Heart left ventricle (tissue), 16 donors: ENCODE measurements around the gene FOXA2. TPM values are rescaled to one million over a fixed set of nuclear protein-coding genes. Genes with fewer than 3 reads are reported as not detected.

Source experiments
- ATAC-seq, 4 donors: fragments of 200-7000 bp; cut with Tn5 transposase; one replicate each; pipeline ENCODE4 v1.9.1; 2020 to 2022; ENCODE audit warnings: moderate library complexity in 4 of 4, mild to moderate bottlenecking in 3 of 4, moderate number of reproducible peaks in 1 of 4
- DNase-seq, 5 donors: peaks; one replicate each; pipeline ENCODE4 v3.0.0-alpha.2; 2020
- H3K27ac ChIP-seq, 12 donors: fragments of 200-600 bp; sonication (generic) in 4 of 12; one replicate each; pipeline versions ENCODE4 v1.5.0 to v1.8.0; 2016 to 2022; ENCODE audit warnings: mild to moderate bottlenecking in 2 of 12
- H3K27me3 ChIP-seq, 9 donors: fragments of 200-600 bp; sonication (generic) in 2 of 9; one replicate each; pipeline versions ENCODE4 v1.5.1 to v1.8.0; 2016 to 2022; ENCODE audit warnings: mild to moderate bottlenecking in 3 of 9
- H3K36me3 ChIP-seq, 9 donors: fragments of 200-600 bp; sonication (generic) in 2 of 9; one replicate each; pipeline versions ENCODE4 v1.5.0 to v1.8.0; 2018 to 2022; ENCODE audit warnings: mild to moderate bottlenecking in 2 of 9
- H3K4me1 ChIP-seq, 12 donors: fragments of 200-600 bp; sonication (generic) in 4 of 12; one replicate each; pipeline versions ENCODE4 v1.5.0 to v1.8.0; 2016 to 2022; ENCODE audit warnings: mild to moderate bottlenecking in 3 of 12
- H3K4me3 ChIP-seq, 12 donors: fragments of 200-600 bp; sonication (generic) in 4 of 12; one replicate each; pipeline versions ENCODE4 v1.5.0 to v1.8.0; 2017 to 2022; ENCODE audit warnings: mild to moderate bottlenecking in 9 of 12, moderate library complexity in 4 of 12
- H3K9me3 ChIP-seq, 12 donors: fragments of 200-600 bp; sonication (generic) in 4 of 12; one replicate each; pipeline versions ENCODE4 v1.5.0 to v1.8.0; 2016 to 2022; ENCODE audit warnings: mild to moderate bottlenecking in 1 of 12
- POLR2A ChIP-seq, 2 donors: fragments of 450-650 bp; IDR thresholded peaks; one replicate each; pipeline ENCODE4 v1.6.1; 2017; ENCODE audit warnings: antibody characterized with exemption in 2 of 2, mild to moderate bottlenecking in 2 of 2, moderate library complexity in 2 of 2
- WGBS, 4 donors: extraction: QIAGEN DNeasy Blood & Tissue Kit in 2 of 4; methylation state at CpG; one replicate each; pipeline versions ENCODE4 v1.1.5 to v1.1.7; 2013 to 2018; 5-methylcytosine and 5-hydroxymethylcytosine counted together
- intact Hi-C, 10 donors: fragments of 100-400 bp; cut with DNase I; formaldehyde crosslinking; loops; one replicate each; pipeline versions ENCODE4 v1.11.1 to v1.14.2; 2022
- polyA plus RNA-seq, 2 donors: library from polyadenylated mRNA; stranded (reverse); fragments of 200-250 nt; gene quantifications; one replicate each; pipeline ENCODE4 v1.2.3, GENCODE V29; 2013
- total RNA-seq, 9 donors: library from RNA; depleted of rRNA in 2 of 9; stranded (reverse); fragments of >200 nt in 2 of 9; fragmentation: NEBNext Ultra II Directional in 3 of 9; extraction: Animal tissue kit (Norgen Biotek cat#: 25700) in 3 of 9; gene quantifications; one replicate each; pipeline versions ENCODE4 v1.1.0 to v1.2.4, GENCODE V29; 2016 to 2023
- TF ChIP-seq, protein P1 (sequence below), 12 donors: fragments of 200-600 bp; sonication (generic) in 4 of 12; IDR thresholded peaks; one replicate each; pipeline versions ENCODE4 v1.5.0 to v1.8.0; 2018 to 2022; ENCODE audit warnings: antibody characterized with exemption in 12 of 12, mild to moderate bottlenecking in 5 of 12
- donor health status: ischemic (EF 13 %, LVEDD 7.1; RV severe dilation, severe dysfunction).
- donor health status: healthy with polysubstance abuse.
- donor health status: DM: no; HTN: yes; CAD: no.
- donor health status: DM: no; HTN: no; CAD: no.
- donor health status: ischemic (EF 25% LVEDD 6.9; RV normal size, moderate dysfunction).
- donor health status: ischemic (EF 25% LVEDD 5.7; RV mildly dilated, moderate dysfunction).
- donor health status: healthy.
- donor health status: DM: yes; HTN: yes; CAD: no.
- donor health status: ischemic (EF 35%, LVEDD 5.7; RV mildly dilated, moderate dysfunction).
- donor health status: nonischemic (EF 11% LVEDD 7.7; RV severe dilation, severe dysfunction).
- donor health status: DM: yes; HTN: yes; CAD: no.
- donor health status: PGD.
- donor health status: ischemic (EF 29% LVEDD 5.4; RV normal size, mild dysfunction).
- donor health status: nonischemic (EF 23%, LVEDD 6.1; RV moderate dilation, normal function).

The FOXA2 gene
- total and polyA plus RNA-seq, 11 donors: not detected

DNA sequence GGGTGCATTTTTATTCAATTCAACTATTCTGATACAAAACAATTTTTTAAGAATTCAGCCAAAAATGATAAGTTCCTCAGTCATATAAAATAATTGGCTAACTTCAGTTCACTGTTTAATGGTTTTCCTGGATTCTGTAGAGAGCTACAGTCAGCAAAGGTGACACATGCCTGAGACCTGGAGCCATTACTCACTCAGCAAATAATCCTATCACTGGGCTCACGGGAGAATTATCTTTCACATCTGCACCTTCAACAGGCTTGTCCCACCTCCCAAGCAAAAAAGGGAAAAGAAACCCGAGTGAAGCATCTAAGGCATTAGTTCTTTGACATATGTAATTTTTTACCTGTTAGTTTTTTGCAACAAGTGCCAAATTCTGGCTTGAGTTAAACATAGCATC lies 34.9 kb upstream of the FOXA2 start:
- WGBS, 4 donors: 40 to 55% (median 50%) methylated on average over 2 of the region's 2 CpGs
- no peak overlapping the region for H3K4me3 ChIP-seq

GRCh38 chr20:22617160-22617559 lies 32.8 kb upstream of the FOXA2 start:
- Histone ChIP-seq H3K4me3 (no peak overlapping the region), H3K27ac (no peak overlapping the region), H3K9me3 (no peaks in the 10 kb centered on the region), H3K4me1 (no peaks in the 10 kb centered on the region), H3K36me3 (no peaks in the 10 kb centered on the region), H3K27me3 (peaks cover 0 to 68% (median 9%) of the 10 kb centered on the region in 9 donors)
- DNase-seq (no peak), ATAC-seq (peak in 1 of 4 donors; percentile 75)
- 10 to 18% (median 15%) methylated on average over 3 of the region's 3 CpGs for WGBS, 4 donors
- no peak for TF ChIP-seq POLR2A (IDR thresholded peaks at IDR 0.05)
- TF ChIP-seq, protein P1, sequence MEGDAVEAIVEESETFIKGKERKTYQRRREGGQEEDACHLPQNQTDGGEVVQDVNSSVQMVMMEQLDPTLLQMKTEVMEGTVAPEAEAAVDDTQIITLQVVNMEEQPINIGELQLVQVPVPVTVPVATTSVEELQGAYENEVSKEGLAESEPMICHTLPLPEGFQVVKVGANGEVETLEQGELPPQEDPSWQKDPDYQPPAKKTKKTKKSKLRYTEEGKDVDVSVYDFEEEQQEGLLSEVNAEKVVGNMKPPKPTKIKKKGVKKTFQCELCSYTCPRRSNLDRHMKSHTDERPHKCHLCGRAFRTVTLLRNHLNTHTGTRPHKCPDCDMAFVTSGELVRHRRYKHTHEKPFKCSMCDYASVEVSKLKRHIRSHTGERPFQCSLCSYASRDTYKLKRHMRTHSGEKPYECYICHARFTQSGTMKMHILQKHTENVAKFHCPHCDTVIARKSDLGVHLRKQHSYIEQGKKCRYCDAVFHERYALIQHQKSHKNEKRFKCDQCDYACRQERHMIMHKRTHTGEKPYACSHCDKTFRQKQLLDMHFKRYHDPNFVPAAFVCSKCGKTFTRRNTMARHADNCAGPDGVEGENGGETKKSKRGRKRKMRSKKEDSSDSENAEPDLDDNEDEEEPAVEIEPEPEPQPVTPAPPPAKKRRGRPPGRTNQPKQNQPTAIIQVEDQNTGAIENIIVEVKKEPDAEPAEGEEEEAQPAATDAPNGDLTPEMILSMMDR (IDR thresholded peaks at IDR 0.05): no peak
- intact Hi-C loops: no loop called here

More for the DNA sequence above, 34.9 kb upstream of the FOXA2 start:
- H3K4me1 ChIP-seq: no peaks in the 10 kb centered on the region
- no peak for TF ChIP-seq POLR2A (IDR thresholded peaks at IDR 0.05)
- TF ChIP-seq, protein P1 (IDR thresholded peaks at IDR 0.05): no peak
- intact Hi-C loops: no loop called here
- H3K9me3 ChIP-seq: no peaks in the 10 kb centered on the region
- H3K27ac ChIP-seq: no peak overlapping the region
- H3K27me3 ChIP-seq: peaks cover 0 to 54% (median 7%) of the 10 kb centered on the region in 9 donors
- no peak for ATAC-seq
- no peaks in the 10 kb centered on the region for H3K36me3 ChIP-seq
- DNase-seq: no peak

DNA sequence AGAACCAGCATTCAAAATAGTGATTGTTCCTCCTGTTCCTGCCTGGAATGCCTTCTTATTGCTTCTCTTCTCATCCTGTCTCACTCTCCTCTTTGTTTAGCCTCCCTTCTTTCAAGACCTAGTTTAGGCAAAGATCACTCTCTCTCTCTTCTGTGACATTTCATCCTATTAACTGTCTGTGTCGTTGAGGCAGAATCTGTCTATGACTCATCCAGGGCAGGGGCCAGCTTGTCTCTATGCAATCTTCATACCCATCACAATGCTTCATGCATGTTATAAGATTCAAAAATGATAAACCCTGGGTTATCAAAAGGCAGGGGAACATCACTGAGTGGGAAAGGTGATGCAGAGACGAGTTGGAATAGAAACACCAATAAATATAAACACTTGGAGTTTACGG lies 32.2 kb upstream of the FOXA2 start:
- DNase-seq (no peak), ATAC-seq (no peak)
- Histone ChIP-seq H3K27ac (no peak overlapping the region), H3K4me3 (no peak overlapping the region), H3K36me3 (no peaks in the 10 kb centered on the region), H3K27me3 (peaks cover 0 to 72% (median 9%) of the 10 kb centered on the region in 9 donors), H3K4me1 (no peaks in the 10 kb centered on the region), H3K9me3 (no peaks in the 10 kb centered on the region)
- TF ChIP-seq, protein P1 (IDR thresholded peaks at IDR 0.05): no peak
- TF ChIP-seq POLR2A (IDR thresholded peaks at IDR 0.05): no peak
- 50 to 62% (median 58%) methylated on average over 3 of the region's 3 CpGs for WGBS, 4 donors
- intact Hi-C loops: no loop called here

DNA sequence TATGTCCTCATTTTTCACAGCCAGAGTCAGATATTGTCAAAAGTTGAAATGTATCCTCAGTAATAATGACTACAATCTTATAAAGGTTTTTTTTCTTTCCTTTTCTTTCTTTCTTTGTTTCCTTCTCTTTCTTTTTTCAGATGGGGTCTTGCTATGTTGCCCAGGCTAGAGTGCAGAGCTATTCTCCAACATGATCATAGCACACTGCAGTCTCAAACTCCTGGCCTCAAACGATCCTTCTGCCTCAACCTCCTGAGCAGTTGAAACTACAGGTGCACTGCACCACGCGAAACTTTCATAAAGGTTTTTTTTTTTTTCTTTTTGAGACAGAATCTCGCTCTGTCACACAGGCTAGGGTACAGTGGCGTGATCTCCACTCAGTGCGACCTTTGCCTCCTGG lies 31.1 kb upstream of the FOXA2 start:
- TF ChIP-seq, protein P1 (IDR thresholded peaks at IDR 0.05): no peak
- TF ChIP-seq POLR2A (IDR thresholded peaks at IDR 0.05): no peak
- no peak overlapping the region for H3K4me3 ChIP-seq
- intact Hi-C loops: no loop called here
- WGBS, 4 donors: 82 to 84% (median 84%) methylated on average over 6 of the region's 6 CpGs
- no peak for DNase-seq
- H3K9me3 ChIP-seq: no peaks in the 10 kb centered on the region
- no peak overlapping the region for H3K27ac ChIP-seq
- H3K36me3 ChIP-seq: no peaks in the 10 kb centered on the region
- H3K27me3 ChIP-seq: peaks cover 0 to 71% (median 9%) of the 10 kb centered on the region in 9 donors
- H3K4me1 ChIP-seq: no peaks in the 10 kb centered on the region
- no peak for ATAC-seq
